GM23338 (cell line): Measurements from ENCODE around the gene AFAP1L1. TPM values are rescaled to one million over a fixed set of nuclear protein-coding genes. Genes with fewer than 3 reads are reported as not detected.

ENCODE experiments used
- ATAC-seq: fragments of 200-7000 bp; cut with Tn5 transposase; 3 replicates; pipeline ENCODE4 v1.9.1; 2020
- DNase-seq: peaks from one replicate; pipeline ENCODE4 v3.0.0-alpha.2; 2015; ENCODE audit warnings: low spot score
- H2AFZ ChIP-seq: fragments of 200-600 bp; sonication (generic); 2 replicates; pipeline ENCODE4 v1.8.0; 2016; ENCODE audit warnings: antibody characterized with exemption, mild to moderate bottlenecking, moderate library complexity
- H3F3A ChIP-seq: fragments of 200-600 bp; sonication (generic); replicated peaks from 2 replicates; pipeline ENCODE4 v1.8.0; 2017; ENCODE audit warnings: antibody characterized with exemption, mixed run types, low read depth
- H3K27ac ChIP-seq: fragments of 200-600 bp; sonication (generic); 2 replicates; pipeline ENCODE4 v1.6.1; 2016; ENCODE audit warnings: low read depth
- H3K27me3 ChIP-seq: fragments of 200-600 bp; sonication (generic); 2 replicates; pipeline ENCODE4 v1.8.0; 2016; ENCODE audit warnings: mild to moderate bottlenecking, mixed run types, moderate library complexity; ENCODE audit not compliant: insufficient read depth
- H3K36me3 ChIP-seq: fragments of 200-600 bp; sonication (generic); 2 replicates; pipeline ENCODE4 v1.8.0; 2016; ENCODE audit warnings: mild to moderate bottlenecking; ENCODE audit not compliant: insufficient read depth
- H3K4me1 ChIP-seq: fragments of 200-600 bp; sonication (generic); 2 replicates; pipeline ENCODE4 v1.8.0; 2016; ENCODE audit warnings: mild to moderate bottlenecking, moderate library complexity; ENCODE audit not compliant: insufficient read depth
- H3K4me2 ChIP-seq: fragments of 200-600 bp; sonication (generic); 2 replicates; pipeline ENCODE4 v1.7.1; 2017; ENCODE audit warnings: mixed run types
- H3K4me3 ChIP-seq: fragments of 200-600 bp; sonication (generic); 2 replicates; pipeline ENCODE4 v1.6.1; 2016; ENCODE audit warnings: mixed run types
- H3K79me2 ChIP-seq: fragments of 200-600 bp; sonication (generic); replicated peaks from 2 replicates; pipeline ENCODE4 v1.8.0; 2017; ENCODE audit warnings: mild to moderate bottlenecking; ENCODE audit not compliant: insufficient read depth
- H3K9me2 ChIP-seq: fragments of 200-600 bp; sonication (generic); 2 replicates; pipeline ENCODE4 v1.8.0; 2017; ENCODE audit not compliant: insufficient read depth
- H4K20me1 ChIP-seq: fragments of 200-600 bp; sonication (generic); replicated peaks from 2 replicates; pipeline ENCODE4 v1.8.0; 2017; ENCODE audit warnings: mild to moderate bottlenecking; ENCODE audit not compliant: insufficient read depth
- H3K27ac Mint-ChIP-seq: 2 replicates; pipeline ENCODE4 v1.8.0; 2020; ENCODE audit warnings: inconsistent platforms, mild to moderate bottlenecking, moderate library complexity, mixed read lengths
- H3K27me3 Mint-ChIP-seq: 3 replicates; pipeline ENCODE4 v1.8.0; 2022; ENCODE audit warnings: low read depth, mild to moderate bottlenecking, moderate library complexity, mixed read lengths, inconsistent platforms; ENCODE audit not compliant: insufficient read depth, poor library complexity
- H3K36me3 Mint-ChIP-seq: 3 replicates; pipeline ENCODE4 v1.8.0; 2021; ENCODE audit warnings: low read depth, mild to moderate bottlenecking, inconsistent platforms, moderate library complexity, mixed read lengths
- H3K4me1 Mint-ChIP-seq: 3 replicates; pipeline ENCODE4 v1.8.0; 2020; ENCODE audit warnings: mild to moderate bottlenecking, inconsistent platforms, mixed read lengths
- H3K4me3 Mint-ChIP-seq: 3 replicates; pipeline ENCODE4 v1.8.0; 2021; ENCODE audit warnings: moderate library complexity, mild to moderate bottlenecking, inconsistent platforms, mixed read lengths
- H3K9me3 Mint-ChIP-seq: 3 replicates; pipeline ENCODE4 v1.8.0; 2020; ENCODE audit warnings: moderate library complexity, mild to moderate bottlenecking, inconsistent platforms, mixed read lengths
- CREB1 ChIP-seq: fragments of 250-450 bp; sonication (Bioruptor Pico); IDR thresholded peaks from 2 replicates; pipeline ENCODE4 v1.5.0; 2020; ENCODE audit warnings: low read depth, mild to moderate bottlenecking, moderate library complexity
- EZH2 ChIP-seq: fragments of 200-600 bp; sonication (generic); IDR thresholded peaks from one replicate; pipeline ENCODE4 v1.8.0; 2017; ENCODE audit warnings: antibody characterized with exemption, mild to moderate bottlenecking, low read depth; ENCODE audit not compliant: unreplicated experiment
- EZH2phosphoT487 ChIP-seq: fragments of 200-600 bp; sonication (generic); IDR thresholded peaks from one replicate; pipeline ENCODE4 v1.8.1; 2018; ENCODE audit warnings: antibody characterized with exemption; ENCODE audit not compliant: unreplicated experiment
- JUNB ChIP-seq: IDR thresholded peaks from one replicate; pipeline ENCODE4 v1.6.1; 2016; ENCODE audit warnings: antibody characterized with exemption; ENCODE audit not compliant: unreplicated experiment
- NANOG ChIP-seq: IDR thresholded peaks from 2 replicates; pipeline ENCODE4 v1.6.1; 2016; ENCODE audit warnings: antibody characterized with exemption, borderline replicate concordance
- POLR2AphosphoS5 ChIP-seq: IDR thresholded peaks from 2 replicates; pipeline ENCODE4 v1.6.1; 2016; ENCODE audit warnings: antibody characterized with exemption, low read depth
- STAT1 ChIP-seq: IDR thresholded peaks from one replicate; pipeline ENCODE4 v1.6.1; 2016; ENCODE audit warnings: antibody characterized with exemption; ENCODE audit not compliant: unreplicated experiment
- ZNF114 ChIP-seq: fragments of 250-450 bp; sonication (Bioruptor Pico); IDR thresholded peaks from 2 replicates; pipeline ENCODE4 v1.5.0; 2020; ENCODE audit warnings: mild to moderate bottlenecking, moderate library complexity
- ZNF331 ChIP-seq: fragments of 250-450 bp; sonication (Bioruptor Pico); IDR thresholded peaks from 2 replicates; pipeline ENCODE4 v1.5.0; 2020; ENCODE audit warnings: low read depth, mild to moderate bottlenecking, moderate library complexity
- polyA plus RNA-seq: library from polyadenylated mRNA; unstranded; fragments of >200 nt; fragmentation: Nextera tagmentation; extraction: Ambion mirVana; gene quantifications from 2 replicates; pipeline ENCODE4 v1.2.1, GENCODE V29; 2016
- total RNA-seq: library from RNA; depleted of rRNA; stranded (reverse); fragments of >200 nt; shearing (Covaris generic); gene quantifications from 2 replicates; pipeline ENCODE4 v1.2.3, GENCODE V29; 2014
- TF ChIP-seq, protein P1 (sequence below): IDR thresholded peaks from one replicate; pipeline ENCODE4 v1.6.1; 2018; ENCODE audit warnings: antibody characterized with exemption; ENCODE audit not compliant: unreplicated experiment
- TF ChIP-seq, protein P2 (sequence below), 2 experiments: fragments of 200-600 bp in 1 of 2; sonication (generic) in 1 of 2; conservative IDR thresholded peaks; 2 replicates each; pipeline versions ENCODE4 v1.5.1 to v1.6.1; 2016 to 2017; ENCODE audit warnings: antibody characterized with exemption in 2 of 2, low read depth in 2 of 2, mild to moderate bottlenecking in 2 of 2, moderate library complexity in 1 of 2
- TF ChIP-seq, protein P3 (sequence below): IDR thresholded peaks from 2 replicates; pipeline ENCODE4 v1.6.1; 2016; ENCODE audit warnings: antibody characterized with exemption
- TF ChIP-seq, protein P4 (sequence below): fragments of 250-450 bp; sonication (Bioruptor Pico); IDR thresholded peaks from 2 replicates; pipeline ENCODE4 v1.5.0; 2020; ENCODE audit warnings: mild to moderate bottlenecking, moderate library complexity

Gene AFAP1L1
- total and polyA plus RNA-seq, 2 experiments from 2014 or later = 3.2 to 5.7 TPM

DNA sequence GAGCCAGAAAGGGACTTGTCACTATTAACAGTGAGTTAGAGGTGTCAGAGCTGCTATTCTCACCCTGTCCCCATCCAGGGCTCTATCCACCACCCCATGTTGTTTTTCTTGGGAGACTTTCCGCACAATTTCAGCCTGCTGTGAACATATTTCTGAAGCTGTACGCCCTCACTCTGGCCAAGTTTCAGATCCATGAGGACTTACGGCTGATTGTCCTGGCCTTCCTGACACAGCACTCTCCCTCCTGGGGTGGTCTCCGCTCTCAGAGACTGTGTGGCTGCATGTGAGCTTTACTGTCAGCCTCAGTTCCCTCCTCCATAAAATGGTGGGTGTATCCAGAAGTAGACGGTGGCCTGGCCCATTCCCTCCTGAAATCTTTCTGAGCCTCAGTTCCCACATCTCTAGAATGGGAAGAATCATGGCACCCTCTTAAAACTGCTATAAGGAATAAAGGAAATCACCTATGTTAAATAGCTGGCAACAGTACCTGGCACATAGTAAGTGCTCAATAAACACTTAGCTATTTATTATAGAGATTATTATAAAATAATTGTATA is 108.2 kb downstream of the AFAP1L1 start:
- H3K27ac Mint-ChIP-seq = no peak overlapping the region

More for the DNA sequence above, 108.2 kb downstream of the AFAP1L1 start:
- Histone ChIP-seq H3K36me3 (no peaks in the 10 kb centered on the region), H3K4me1 (no peaks in the 10 kb centered on the region), H3F3A (no peaks in the 10 kb centered on the region), H3K4me2 (no peak overlapping the region), H3K79me2 (no peaks in the 10 kb centered on the region), H3K4me3 (no peak overlapping the region), H2AFZ (no peak overlapping the region), H3K27ac (no peak overlapping the region), H3K27me3 (no peaks in the 10 kb centered on the region), H3K9me2 (no peaks in the 10 kb centered on the region), H4K20me1 (no peaks in the 10 kb centered on the region)
- Mint-ChIP-seq H3K9me3 (no peaks in the 10 kb centered on the region), H3K4me3 (no peak overlapping the region), H3K4me1 (peaks cover 16% of the 10 kb centered on the region), H3K27me3 (peaks cover 4% of the 10 kb centered on the region), H3K36me3 (no peaks in the 10 kb centered on the region; the same call in 2 of the 3 replicates)
- ATAC-seq (no peak), DNase-seq (no peak)
- TF ChIP-seq STAT1 (no peak), CREB1 (CRISPR knock-in tag) (no peak), POLR2AphosphoS5 (no peak), EZH2 (no peak), NANOG (no peak), JUNB (no peak), ZNF331 (CRISPR knock-in tag) (no peak), EZH2phosphoT487 (no peak), ZNF114 (CRISPR knock-in tag) (no peak)
- TF ChIP-seq, protein P1, sequence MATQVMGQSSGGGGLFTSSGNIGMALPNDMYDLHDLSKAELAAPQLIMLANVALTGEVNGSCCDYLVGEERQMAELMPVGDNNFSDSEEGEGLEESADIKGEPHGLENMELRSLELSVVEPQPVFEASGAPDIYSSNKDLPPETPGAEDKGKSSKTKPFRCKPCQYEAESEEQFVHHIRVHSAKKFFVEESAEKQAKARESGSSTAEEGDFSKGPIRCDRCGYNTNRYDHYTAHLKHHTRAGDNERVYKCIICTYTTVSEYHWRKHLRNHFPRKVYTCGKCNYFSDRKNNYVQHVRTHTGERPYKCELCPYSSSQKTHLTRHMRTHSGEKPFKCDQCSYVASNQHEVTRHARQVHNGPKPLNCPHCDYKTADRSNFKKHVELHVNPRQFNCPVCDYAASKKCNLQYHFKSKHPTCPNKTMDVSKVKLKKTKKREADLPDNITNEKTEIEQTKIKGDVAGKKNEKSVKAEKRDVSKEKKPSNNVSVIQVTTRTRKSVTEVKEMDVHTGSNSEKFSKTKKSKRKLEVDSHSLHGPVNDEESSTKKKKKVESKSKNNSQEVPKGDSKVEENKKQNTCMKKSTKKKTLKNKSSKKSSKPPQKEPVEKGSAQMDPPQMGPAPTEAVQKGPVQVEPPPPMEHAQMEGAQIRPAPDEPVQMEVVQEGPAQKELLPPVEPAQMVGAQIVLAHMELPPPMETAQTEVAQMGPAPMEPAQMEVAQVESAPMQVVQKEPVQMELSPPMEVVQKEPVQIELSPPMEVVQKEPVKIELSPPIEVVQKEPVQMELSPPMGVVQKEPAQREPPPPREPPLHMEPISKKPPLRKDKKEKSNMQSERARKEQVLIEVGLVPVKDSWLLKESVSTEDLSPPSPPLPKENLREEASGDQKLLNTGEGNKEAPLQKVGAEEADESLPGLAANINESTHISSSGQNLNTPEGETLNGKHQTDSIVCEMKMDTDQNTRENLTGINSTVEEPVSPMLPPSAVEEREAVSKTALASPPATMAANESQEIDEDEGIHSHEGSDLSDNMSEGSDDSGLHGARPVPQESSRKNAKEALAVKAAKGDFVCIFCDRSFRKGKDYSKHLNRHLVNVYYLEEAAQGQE = no peak
- TF ChIP-seq, protein P2, sequence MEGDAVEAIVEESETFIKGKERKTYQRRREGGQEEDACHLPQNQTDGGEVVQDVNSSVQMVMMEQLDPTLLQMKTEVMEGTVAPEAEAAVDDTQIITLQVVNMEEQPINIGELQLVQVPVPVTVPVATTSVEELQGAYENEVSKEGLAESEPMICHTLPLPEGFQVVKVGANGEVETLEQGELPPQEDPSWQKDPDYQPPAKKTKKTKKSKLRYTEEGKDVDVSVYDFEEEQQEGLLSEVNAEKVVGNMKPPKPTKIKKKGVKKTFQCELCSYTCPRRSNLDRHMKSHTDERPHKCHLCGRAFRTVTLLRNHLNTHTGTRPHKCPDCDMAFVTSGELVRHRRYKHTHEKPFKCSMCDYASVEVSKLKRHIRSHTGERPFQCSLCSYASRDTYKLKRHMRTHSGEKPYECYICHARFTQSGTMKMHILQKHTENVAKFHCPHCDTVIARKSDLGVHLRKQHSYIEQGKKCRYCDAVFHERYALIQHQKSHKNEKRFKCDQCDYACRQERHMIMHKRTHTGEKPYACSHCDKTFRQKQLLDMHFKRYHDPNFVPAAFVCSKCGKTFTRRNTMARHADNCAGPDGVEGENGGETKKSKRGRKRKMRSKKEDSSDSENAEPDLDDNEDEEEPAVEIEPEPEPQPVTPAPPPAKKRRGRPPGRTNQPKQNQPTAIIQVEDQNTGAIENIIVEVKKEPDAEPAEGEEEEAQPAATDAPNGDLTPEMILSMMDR (conservative IDR thresholded peaks at IDR 0.05; ENCODE audit: low read depth in 2 of 2) = no peak
- TF ChIP-seq, protein P3, sequence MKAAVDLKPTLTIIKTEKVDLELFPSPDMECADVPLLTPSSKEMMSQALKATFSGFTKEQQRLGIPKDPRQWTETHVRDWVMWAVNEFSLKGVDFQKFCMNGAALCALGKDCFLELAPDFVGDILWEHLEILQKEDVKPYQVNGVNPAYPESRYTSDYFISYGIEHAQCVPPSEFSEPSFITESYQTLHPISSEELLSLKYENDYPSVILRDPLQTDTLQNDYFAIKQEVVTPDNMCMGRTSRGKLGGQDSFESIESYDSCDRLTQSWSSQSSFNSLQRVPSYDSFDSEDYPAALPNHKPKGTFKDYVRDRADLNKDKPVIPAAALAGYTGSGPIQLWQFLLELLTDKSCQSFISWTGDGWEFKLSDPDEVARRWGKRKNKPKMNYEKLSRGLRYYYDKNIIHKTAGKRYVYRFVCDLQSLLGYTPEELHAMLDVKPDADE = no peak
- TF ChIP-seq, protein P4, sequence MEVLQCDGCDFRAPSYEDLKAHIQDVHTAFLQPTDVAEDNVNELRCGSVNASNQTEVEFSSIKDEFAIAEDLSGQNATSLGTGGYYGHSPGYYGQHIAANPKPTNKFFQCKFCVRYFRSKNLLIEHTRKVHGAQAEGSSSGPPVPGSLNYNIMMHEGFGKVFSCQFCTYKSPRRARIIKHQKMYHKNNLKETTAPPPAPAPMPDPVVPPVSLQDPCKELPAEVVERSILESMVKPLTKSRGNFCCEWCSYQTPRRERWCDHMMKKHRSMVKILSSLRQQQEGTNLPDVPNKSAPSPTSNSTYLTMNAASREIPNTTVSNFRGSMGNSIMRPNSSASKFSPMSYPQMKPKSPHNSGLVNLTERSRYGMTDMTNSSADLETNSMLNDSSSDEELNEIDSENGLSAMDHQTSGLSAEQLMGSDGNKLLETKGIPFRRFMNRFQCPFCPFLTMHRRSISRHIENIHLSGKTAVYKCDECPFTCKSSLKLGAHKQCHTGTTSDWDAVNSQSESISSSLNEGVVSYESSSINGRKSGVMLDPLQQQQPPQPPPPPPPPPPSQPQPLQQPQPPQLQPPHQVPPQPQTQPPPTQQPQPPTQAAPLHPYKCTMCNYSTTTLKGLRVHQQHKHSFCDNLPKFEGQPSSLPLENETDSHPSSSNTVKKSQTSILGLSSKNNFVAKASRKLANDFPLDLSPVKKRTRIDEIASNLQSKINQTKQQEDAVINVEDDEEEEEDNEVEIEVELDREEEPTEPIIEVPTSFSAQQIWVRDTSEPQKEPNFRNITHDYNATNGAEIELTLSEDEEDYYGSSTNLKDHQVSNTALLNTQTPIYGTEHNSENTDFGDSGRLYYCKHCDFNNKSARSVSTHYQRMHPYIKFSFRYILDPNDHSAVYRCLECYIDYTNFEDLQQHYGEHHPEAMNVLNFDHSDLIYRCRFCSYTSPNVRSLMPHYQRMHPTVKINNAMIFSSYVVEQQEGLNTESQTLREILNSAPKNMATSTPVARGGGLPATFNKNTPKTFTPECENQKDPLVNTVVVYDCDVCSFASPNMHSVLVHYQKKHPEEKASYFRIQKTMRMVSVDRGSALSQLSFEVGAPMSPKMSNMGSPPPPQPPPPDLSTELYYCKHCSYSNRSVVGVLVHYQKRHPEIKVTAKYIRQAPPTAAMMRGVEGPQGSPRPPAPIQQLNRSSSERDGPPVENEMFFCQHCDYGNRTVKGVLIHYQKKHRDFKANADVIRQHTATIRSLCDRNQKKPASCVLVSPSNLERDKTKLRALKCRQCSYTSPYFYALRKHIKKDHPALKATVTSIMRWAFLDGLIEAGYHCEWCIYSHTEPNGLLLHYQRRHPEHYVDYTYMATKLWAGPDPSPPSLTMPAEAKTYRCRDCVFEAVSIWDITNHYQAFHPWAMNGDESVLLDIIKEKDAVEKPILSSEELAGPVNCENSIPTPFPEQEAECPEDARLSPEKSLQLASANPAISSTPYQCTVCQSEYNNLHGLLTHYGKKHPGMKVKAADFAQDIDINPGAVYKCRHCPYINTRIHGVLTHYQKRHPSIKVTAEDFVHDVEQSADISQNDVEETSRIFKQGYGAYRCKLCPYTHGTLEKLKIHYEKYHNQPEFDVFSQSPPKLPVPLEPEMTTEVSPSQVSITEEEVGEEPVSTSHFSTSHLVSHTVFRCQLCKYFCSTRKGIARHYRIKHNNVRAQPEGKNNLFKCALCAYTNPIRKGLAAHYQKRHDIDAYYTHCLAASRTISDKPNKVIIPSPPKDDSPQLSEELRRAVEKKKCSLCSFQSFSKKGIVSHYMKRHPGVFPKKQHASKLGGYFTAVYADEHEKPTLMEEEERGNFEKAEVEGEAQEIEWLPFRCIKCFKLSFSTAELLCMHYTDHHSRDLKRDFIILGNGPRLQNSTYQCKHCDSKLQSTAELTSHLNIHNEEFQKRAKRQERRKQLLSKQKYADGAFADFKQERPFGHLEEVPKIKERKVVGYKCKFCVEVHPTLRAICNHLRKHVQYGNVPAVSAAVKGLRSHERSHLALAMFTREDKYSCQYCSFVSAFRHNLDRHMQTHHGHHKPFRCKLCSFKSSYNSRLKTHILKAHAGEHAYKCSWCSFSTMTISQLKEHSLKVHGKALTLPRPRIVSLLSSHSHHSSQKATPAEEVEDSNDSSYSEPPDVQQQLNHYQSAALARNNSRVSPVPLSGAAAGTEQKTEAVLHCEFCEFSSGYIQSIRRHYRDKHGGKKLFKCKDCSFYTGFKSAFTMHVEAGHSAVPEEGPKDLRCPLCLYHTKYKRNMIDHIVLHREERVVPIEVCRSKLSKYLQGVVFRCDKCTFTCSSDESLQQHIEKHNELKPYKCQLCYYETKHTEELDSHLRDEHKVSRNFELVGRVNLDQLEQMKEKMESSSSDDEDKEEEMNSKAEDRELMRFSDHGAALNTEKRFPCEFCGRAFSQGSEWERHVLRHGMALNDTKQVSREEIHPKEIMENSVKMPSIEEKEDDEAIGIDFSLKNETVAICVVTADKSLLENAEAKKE (CRISPR knock-in tag) = no peak
